MCF 10A (cell line): ENCODE measurements around the gene TGFBR1. TPM values are rescaled to one million over a fixed set of nuclear protein-coding genes. Genes with fewer than 3 reads are reported as not detected.

ENCODE experiments used
- BruUV-seq: library from RNA; stranded (reverse); fragments of 400-500 nt; replicated peaks from 2 replicates; lab custom pipeline; 2021; lab: Mats Ljungman, UMichigan
- CTCF ChIA-PET: fragments of 300-600 bp; sonication (Branson Sonifier 250); formaldehyde crosslinking; extraction: SDS; loops from one replicate; lab custom pipeline; 2021; ENCODE audit warnings: antibody characterized with exemption, inconsistent platforms; lab: Yijun Ruan, JAX
- POLR2A ChIA-PET: fragments of 300-600, 350-650 bp; sonication (Branson Sonifier 250); formaldehyde crosslinking; extraction: SDS; loops from one replicate; lab custom pipeline; 2020; ENCODE audit warnings: antibody characterized with exemption, inconsistent platforms; lab: Yijun Ruan, JAX
- DNase-seq: peaks from one replicate; pipeline ENCODE4 v3.0.0-alpha.2; 2018; ENCODE audit not compliant: unreplicated experiment
- H3K27ac Mint-ChIP-seq: one replicate; pipeline ENCODE4 v1.8.0; 2022; ENCODE audit warnings: mild to moderate bottlenecking, low read depth, mixed read lengths; ENCODE audit not compliant: unreplicated experiment
- H3K27me3 Mint-ChIP-seq: one replicate; pipeline ENCODE4 v1.8.0; 2022; ENCODE audit warnings: mixed read lengths; ENCODE audit not compliant: insufficient read depth, unreplicated experiment
- H3K36me3 Mint-ChIP-seq: one replicate; pipeline ENCODE4 v1.8.0; 2022; ENCODE audit warnings: mild to moderate bottlenecking, moderate library complexity, mixed read lengths; ENCODE audit not compliant: insufficient read depth, unreplicated experiment
- H3K4me1 Mint-ChIP-seq: one replicate; pipeline ENCODE4 v1.8.0; 2022; ENCODE audit warnings: mixed read lengths; ENCODE audit not compliant: insufficient read depth, unreplicated experiment
- H3K4me3 Mint-ChIP-seq: one replicate; pipeline ENCODE4 v1.8.0; 2022; ENCODE audit warnings: mild to moderate bottlenecking, moderate library complexity, mixed read lengths; ENCODE audit not compliant: unreplicated experiment
- H3K9me3 Mint-ChIP-seq: one replicate; pipeline ENCODE4 v1.8.0; 2022; ENCODE audit warnings: mixed read lengths; ENCODE audit not compliant: unreplicated experiment
- CTCF ChIP-seq: fragments of 200-600 bp; IDR thresholded peaks from one replicate; pipeline ENCODE4 v1.8.0; 2022; ENCODE audit warnings: antibody characterized with exemption, mild to moderate bottlenecking; ENCODE audit not compliant: unreplicated experiment
- intact Hi-C: fragments of 100-400 bp; cut with micrococcal nuclease; formaldehyde crosslinking; loops from 2 replicates; pipeline ENCODE4 v1.14.1; 2022
- total RNA-seq: library from RNA; stranded (reverse); gene quantifications from 2 replicates; pipeline ENCODE4 v1.2.3, GENCODE V29; 2022

TGFBR1 gene
- total RNA-seq, 1 experiment from 2014 or later: 27.6 TPM

- Mint-ChIP-seq H3K9me3 (no peaks in the 10 kb centered on the region), H3K4me3 (no peak overlapping the region), H3K27ac (no peak overlapping the region), H3K4me1 (no peaks in the 10 kb centered on the region), H3K27me3 (peaks cover 28% of the 10 kb centered on the region), H3K36me3 (no peaks in the 10 kb centered on the region)
- ChIA-PET CTCF (no interaction called here), POLR2A (no interaction called here)
- intact Hi-C loops: no loop called here
- no peak for TF ChIP-seq CTCF
- BruUV-seq: no TSS peak
- peak; percentile 21 for DNase-seq
Measured at GRCh38 chr9:99075246-99075912, 29.5 kb upstream of the TGFBR1 start.

GRCh38 chr9:99076030-99076429 is 28.9 kb upstream of the TGFBR1 start:
- no peaks in the 10 kb centered on the region for H3K9me3 Mint-ChIP-seq
- POLR2A ChIA-PET: no interaction called here
- peaks cover 28% of the 10 kb centered on the region for H3K27me3 Mint-ChIP-seq
- no peak for DNase-seq
- no peak overlapping the region for H3K4me3 Mint-ChIP-seq
- CTCF ChIA-PET: no interaction called here
- TF ChIP-seq CTCF: no peak
- intact Hi-C loops: no loop called here
- H3K4me1 Mint-ChIP-seq: no peaks in the 10 kb centered on the region
- H3K27ac Mint-ChIP-seq: no peak overlapping the region
- no peaks in the 10 kb centered on the region for H3K36me3 Mint-ChIP-seq
- BruUV-seq: no TSS peak

GRCh38 chr9:99076483-99077171 is 28.3 kb upstream of the TGFBR1 start:
- ChIA-PET POLR2A (no interaction called here), CTCF (no interaction called here)
- intact Hi-C loops: no loop called here
- Mint-ChIP-seq H3K9me3 (no peaks in the 10 kb centered on the region), H3K27ac (no peak overlapping the region), H3K36me3 (no peaks in the 10 kb centered on the region), H3K4me3 (no peak overlapping the region), H3K4me1 (no peaks in the 10 kb centered on the region), H3K27me3 (peaks cover 28% of the 10 kb centered on the region)
- no peak for TF ChIP-seq CTCF
- no peak for DNase-seq
- no TSS peak for BruUV-seq

- no TSS peak for BruUV-seq
- peaks cover 41% of the 10 kb centered on the region for H3K27me3 Mint-ChIP-seq
- no peak for DNase-seq
- POLR2A ChIA-PET: interaction anchor here (1.1 kb wide), 1 partner anchor 26 kb away, joined by 3 read pairs; the partner anchor contains the start of gene TGFBR1
- no peak for TF ChIP-seq CTCF
- H3K4me1 Mint-ChIP-seq: no peaks in the 10 kb centered on the region
- intact Hi-C loops: no loop called here
- no peak overlapping the region for H3K4me3 Mint-ChIP-seq
- no peak overlapping the region for H3K27ac Mint-ChIP-seq
- CTCF ChIA-PET: interaction anchor here (0.6 kb wide), 1 partner anchor 76 kb away, joined by 4 read pairs; no protein-coding TSS in a partner anchor
- no peaks in the 10 kb centered on the region for H3K36me3 Mint-ChIP-seq
- no peaks in the 10 kb centered on the region for H3K9me3 Mint-ChIP-seq
Measured at GRCh38 chr9:99078717-99079116, 26.2 kb upstream of the TGFBR1 start.
